ENCODE data around the gene TMPRSS11E.

GRCh38 chr4:68406479-68406859, 40.8 kb upstream of the TMPRSS11E start:
- TF ChIP-seq, protein P1, sequence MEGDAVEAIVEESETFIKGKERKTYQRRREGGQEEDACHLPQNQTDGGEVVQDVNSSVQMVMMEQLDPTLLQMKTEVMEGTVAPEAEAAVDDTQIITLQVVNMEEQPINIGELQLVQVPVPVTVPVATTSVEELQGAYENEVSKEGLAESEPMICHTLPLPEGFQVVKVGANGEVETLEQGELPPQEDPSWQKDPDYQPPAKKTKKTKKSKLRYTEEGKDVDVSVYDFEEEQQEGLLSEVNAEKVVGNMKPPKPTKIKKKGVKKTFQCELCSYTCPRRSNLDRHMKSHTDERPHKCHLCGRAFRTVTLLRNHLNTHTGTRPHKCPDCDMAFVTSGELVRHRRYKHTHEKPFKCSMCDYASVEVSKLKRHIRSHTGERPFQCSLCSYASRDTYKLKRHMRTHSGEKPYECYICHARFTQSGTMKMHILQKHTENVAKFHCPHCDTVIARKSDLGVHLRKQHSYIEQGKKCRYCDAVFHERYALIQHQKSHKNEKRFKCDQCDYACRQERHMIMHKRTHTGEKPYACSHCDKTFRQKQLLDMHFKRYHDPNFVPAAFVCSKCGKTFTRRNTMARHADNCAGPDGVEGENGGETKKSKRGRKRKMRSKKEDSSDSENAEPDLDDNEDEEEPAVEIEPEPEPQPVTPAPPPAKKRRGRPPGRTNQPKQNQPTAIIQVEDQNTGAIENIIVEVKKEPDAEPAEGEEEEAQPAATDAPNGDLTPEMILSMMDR (IDR thresholded peaks at IDR 0.05), result no peak
- TF ChIP-seq POLR2A (IDR thresholded peaks at IDR 0.05) (no peak), EP300 (IDR thresholded peaks at IDR 0.05) (no peak), POLR2AphosphoS5 (IDR thresholded peaks at IDR 0.05) (no peak)

Data from sigmoid colon (tissue), 4 donors.